K562 (cell line): ENCODE data around the gene SAPCD1. TPM values are rescaled to one million over a fixed set of nuclear protein-coding genes. Genes with fewer than 3 reads are reported as not detected.
A peak's percentile ranks its signal among the peaks of the same experiment; 100 is the strongest.

Source experiments
- ARID4B ChIP-seq: sonication (generic); formaldehyde crosslinking; IDR thresholded peaks from 2 replicates; pipeline ENCODE4 v1.8.0; 2022; ENCODE audit warnings: mild to moderate bottlenecking, missing genetic modification reagents
- BACH1 ChIP-seq: fragments of 200-800 bp; sonication (Bioruptor generic); IDR thresholded peaks from 2 replicates; pipeline ENCODE4 v1.6.1; 2016; ENCODE audit warnings: missing genetic modification characterization, missing compliant biosample characterization
- CBX5 ChIP-seq: IDR thresholded peaks from 2 replicates; pipeline ENCODE4 v1.6.1; 2014; ENCODE audit warnings: low read depth, borderline replicate concordance
- CHCHD3 ChIP-seq: fragments of 250-450 bp; sonication (Bioruptor Pico); IDR thresholded peaks from 2 replicates; pipeline ENCODE4 v2.1.2; 2022; ENCODE audit warnings: mild to moderate bottlenecking
- CTBP1 ChIP-seq: fragments of 450-650 bp; IDR thresholded peaks from 2 replicates; pipeline ENCODE4 v1.6.1; 2016; ENCODE audit warnings: borderline replicate concordance
- HOMEZ ChIP-seq: fragments of 250-450 bp; sonication (Bioruptor Pico); IDR thresholded peaks from 2 replicates; pipeline ENCODE4 v1.4.0; 2020; ENCODE audit warnings: mild to moderate bottlenecking, moderate library complexity
- IRF9 ChIP-seq: fragments of 450-650 bp; IDR thresholded peaks from 2 replicates; pipeline ENCODE4 v1.6.1; 2016; ENCODE audit warnings: missing biosample characterization, missing genetic modification characterization
- POU5F1 ChIP-seq: fragments of 150-350 bp; IDR thresholded peaks from 2 replicates; pipeline ENCODE4 v1.6.1; 2014; ENCODE audit warnings: borderline replicate concordance, low read length, low read depth, mild to moderate bottlenecking; ENCODE audit not compliant: partially characterized antibody
- SIRT6 ChIP-seq: IDR thresholded peaks from one replicate; pipeline ENCODE4 v1.6.1; 2012; ENCODE audit warnings: low read depth, mild to moderate bottlenecking, control low read depth, inconsistent platforms, low read length, moderate library complexity
- TCF15 ChIP-seq: fragments of 250-450 bp; sonication (Bioruptor Pico); IDR thresholded peaks from 2 replicates; pipeline ENCODE4 v1.8.0; 2022; ENCODE audit warnings: moderate library complexity, mild to moderate bottlenecking, inconsistent platforms
- TFE3 ChIP-seq: fragments of 450-650 bp; formaldehyde crosslinking; IDR thresholded peaks from 2 replicates; pipeline ENCODE4 v1.4.0; 2020; ENCODE audit warnings: mild to moderate bottlenecking, mixed read lengths
- TSC22D4 ChIP-seq: fragments of 450-650 bp; IDR thresholded peaks from 2 replicates; pipeline ENCODE4 v1.6.1; 2016; ENCODE audit warnings: missing genetic modification characterization, missing biosample characterization, control low read depth
- ZBTB43 ChIP-seq: sonication (generic); formaldehyde crosslinking; IDR thresholded peaks from 2 replicates; pipeline ENCODE4 v1.8.0; 2023; ENCODE audit warnings: mild to moderate bottlenecking, missing genetic modification reagents
- ZNF239 ChIP-seq: fragments of 250-450 bp; sonication (Bioruptor Pico); IDR thresholded peaks from 2 replicates; pipeline ENCODE4 v1.4.0; 2020; ENCODE audit warnings: mild to moderate bottlenecking
- ZNF347 ChIP-seq: fragments of 450-650 bp; formaldehyde crosslinking; IDR thresholded peaks from 2 replicates; pipeline ENCODE4 v1.4.0; 2020; ENCODE audit warnings: low read depth, mild to moderate bottlenecking, moderate library complexity
- ZNF740 ChIP-seq, 3 experiments: fragments of 200-800 bp in 1 of 3; sonication (Bioruptor generic) in 1 of 3; sonication (generic) in 1 of 3; formaldehyde crosslinking in 1 of 3; IDR thresholded peaks; 2 replicates each; pipeline versions ENCODE4 v1.6.1 to v1.8.0; 2016 to 2022; ENCODE audit warnings: mild to moderate bottlenecking in 2 of 3, missing compliant biosample characterization in 2 of 3, missing genetic modification characterization in 2 of 3, missing genetic modification reagents in 1 of 3
- polyA plus RNA-seq, 8 experiments: library from polyadenylated mRNA; depleted of rRNA in 4 of 8; stranded (reverse) in 5 of 8; unstranded in 3 of 8; fragments of >200 nt; fragmentation: Nextera tagmentation in 2 of 8; fragmentation: Illumina TruSeq in 1 of 8; extraction: Ambion mirVana in 2 of 8; extraction: Trizol in 1 of 8; gene quantifications; 2 replicates each; pipeline versions ENCODE4 v1.2.1 to v1.2.3, GENCODE V29; 2011 to 2014; ENCODE audit warnings: inconsistent platforms in 1 of 8, missing spikeins in 1 of 8
- total RNA-seq, 7 experiments: library from RNA; depleted of rRNA in 6 of 7; stranded (reverse); fragments of >200 nt in 6 of 7; fragmentation: Illumina TruSeq in 2 of 7; extraction: Trizol in 2 of 7; gene quantifications; 2 replicates each; pipeline versions ENCODE4 v1.2.1 to v1.2.3, GENCODE V29; 2011 to 2021; ENCODE audit warnings: low replicate concordance in 1 of 7

The SAPCD1 gene
- total and polyA plus RNA-seq, 9 of the 15 experiments (the other 6 are each of a cell fraction or from before 2014, with no cell fraction given): 2.6 to 30.2 (median 7.4) TPM

GRCh38 chr6:31729515-31729978, 32.9 kb upstream of the SAPCD1 start (continued):
- no peak for TF ChIP-seq ZNF347 (CRISPR knock-in tag)
- TF ChIP-seq ARID4B (CRISPR knock-in tag): peak; percentile 98
- no peak for TF ChIP-seq ZBTB43 (CRISPR knock-in tag)
- no peak for TF ChIP-seq BACH1
- TF ChIP-seq POU5F1: no peak
- no peak for TF ChIP-seq IRF9 (tag)
- no peak for TF ChIP-seq TCF15 (CRISPR knock-in tag)
- TF ChIP-seq CHCHD3 (CRISPR knock-in tag): peak; percentile 87
- TF ChIP-seq TSC22D4 (tag): no peak
- TF ChIP-seq HOMEZ (CRISPR knock-in tag): no peak
- no peak; the same call in none of the 2 replicates for TF ChIP-seq ZNF239 (CRISPR knock-in tag)
- TF ChIP-seq TFE3 (CRISPR knock-in tag): no peak
- no peak for TF ChIP-seq CTBP1
- TF ChIP-seq SIRT6: peak; percentile 18
- no peak for TF ChIP-seq ZNF740 (CRISPR knock-in tag; IDR thresholded peaks at IDR 0.05)
- no peak for TF ChIP-seq ZNF740 (tag; IDR thresholded peaks at IDR 0.05)
- no peak for TF ChIP-seq CBX5
